ENCODE data around the gene RNF125.
A peak's percentile ranks its signal among the peaks of the same experiment; 100 is the strongest.
"Not testable (repeated sequence)": the region's sequence is repeated elsewhere in the genome, so short reads cannot be mapped to it uniquely, and the experiment has no call there.

The RNF125 gene

GRCh38 chr18:32018331-32019250 lies at the start of gene RNF125:
Gene RNF125 (plus strand): TSS chr18:32018825. CDS start chr18:32018864, 39 bp downstream.
- peak; percentile 89 for DNase-seq

DNA sequence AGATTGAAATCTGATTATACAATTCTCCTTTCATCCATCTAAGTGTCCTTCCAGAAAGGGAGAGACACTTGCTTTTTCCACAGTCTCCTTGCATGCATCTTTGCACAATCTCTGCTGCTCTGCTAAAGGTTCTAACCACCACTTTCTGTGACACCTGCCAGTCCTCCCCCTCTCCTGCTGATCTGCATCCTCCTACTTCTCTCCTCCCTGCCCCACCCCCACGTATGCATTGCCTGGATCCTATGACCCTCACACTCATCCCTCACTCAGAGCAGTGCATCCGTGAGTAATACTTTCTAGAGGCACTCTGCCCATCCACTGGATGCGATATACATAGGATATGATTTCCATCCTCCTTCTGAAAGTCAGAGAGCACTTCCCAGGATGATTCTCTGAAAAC lies 48.0 kb upstream of the RNF125 start:
- DNase-seq = no peak

DNA sequence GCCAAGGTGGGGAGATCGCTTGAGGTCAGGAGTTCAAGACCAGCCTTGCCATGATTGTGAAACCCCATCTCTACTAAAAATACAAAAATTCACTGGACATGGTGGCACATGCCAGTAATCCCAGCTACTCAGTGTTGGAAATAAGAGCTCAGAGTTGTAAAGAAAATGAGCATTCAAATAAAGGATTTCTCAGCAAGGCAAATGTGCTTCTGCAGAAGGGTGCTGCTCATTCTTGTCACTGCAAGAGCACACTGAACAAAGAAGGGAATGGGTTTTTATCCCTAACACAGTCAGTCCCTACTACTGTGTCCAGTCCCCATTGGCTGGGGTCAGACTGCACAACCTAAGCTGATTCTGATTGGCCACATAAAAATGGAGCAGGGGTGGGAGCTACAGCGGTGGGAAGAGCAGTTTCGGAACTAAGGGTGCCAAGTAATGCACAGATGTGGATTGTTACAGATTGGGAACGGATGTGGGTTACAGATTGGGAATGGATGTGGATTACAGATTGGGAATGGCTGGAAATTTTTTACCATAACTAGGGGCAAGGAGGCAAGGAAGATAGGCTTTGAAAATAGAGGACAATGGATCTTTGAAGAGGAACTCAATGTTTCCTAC lies 44.6 kb upstream of the RNF125 start:
- DNase-seq = no peak

GRCh38 chr18:31976242-31976641 lies 42.4 kb upstream of the RNF125 start:
- DNase-seq = no peak

DNA sequence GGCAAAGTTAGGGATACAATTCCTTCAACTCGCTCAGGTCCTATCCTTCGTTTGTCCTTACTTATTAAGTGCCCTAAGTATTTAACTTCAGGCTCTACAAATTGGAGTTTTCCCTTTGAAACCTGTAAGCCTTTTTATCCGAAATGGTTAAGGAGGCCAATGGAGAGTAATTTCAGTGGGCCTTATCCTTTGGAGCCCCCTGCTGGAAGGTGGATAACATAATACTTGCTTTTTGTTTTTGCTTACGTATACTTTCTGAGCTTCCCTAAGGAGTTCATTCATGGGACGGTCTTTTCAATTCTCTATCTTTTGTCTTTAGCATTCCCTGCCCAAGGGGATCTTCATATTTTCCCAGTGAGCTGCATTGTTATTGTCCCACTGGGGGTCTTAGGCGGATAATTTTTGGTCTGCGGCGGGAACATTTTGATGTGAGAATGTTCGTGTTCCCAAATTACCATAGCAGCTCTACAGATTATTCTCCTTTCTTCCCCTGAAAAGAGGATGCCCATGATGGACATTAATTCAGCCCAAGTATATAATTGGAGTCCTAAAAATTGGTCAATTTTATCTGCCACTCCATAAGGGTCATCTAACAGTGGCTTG lies 41.3 kb upstream of the RNF125 start:
- no peak for DNase-seq

DNA sequence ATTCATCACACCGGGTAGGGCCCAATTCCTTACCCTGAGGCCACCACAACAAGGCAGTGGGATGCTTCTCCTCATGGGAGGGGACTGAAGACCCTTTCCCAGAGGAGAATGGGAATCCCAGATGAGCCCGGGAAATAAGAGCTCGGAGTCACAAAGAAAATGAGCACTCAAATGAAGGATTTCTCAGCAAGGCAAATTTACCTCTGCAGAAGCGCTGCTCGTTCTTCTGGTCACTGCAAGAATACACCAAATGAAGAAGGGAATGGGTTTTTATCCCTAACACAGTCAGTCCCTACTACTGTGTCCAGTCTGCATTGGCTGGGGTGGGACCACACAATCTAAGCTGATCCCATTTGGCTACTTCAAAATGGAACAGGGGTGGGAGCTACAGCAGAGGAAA lies 40.0 kb upstream of the RNF125 start:
- no peak for DNase-seq

DNA sequence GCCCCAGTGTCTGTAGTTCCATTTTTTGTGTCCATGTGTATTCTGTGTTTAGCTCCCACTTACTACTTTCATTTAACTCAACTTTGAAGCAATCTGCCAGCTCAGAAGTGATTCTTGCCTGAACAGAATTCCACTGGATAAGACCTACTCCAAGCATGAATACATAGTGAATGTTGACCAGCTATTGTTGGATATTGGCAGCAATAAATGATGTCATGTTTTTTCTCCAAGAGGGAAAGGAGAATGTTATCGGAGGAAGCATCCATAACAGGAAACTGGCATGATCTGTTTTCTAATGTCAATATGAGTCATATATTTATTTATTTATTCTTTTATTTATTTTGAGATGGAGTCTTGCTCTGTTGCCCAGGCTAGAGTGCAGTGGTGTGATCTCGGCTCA lies 38.9 kb upstream of the RNF125 start:
- no peak for DNase-seq

GRCh38 chr18:31980863-31981262 lies 37.8 kb upstream of the RNF125 start:
- no peak for DNase-seq

GRCh38 chr18:31983020-31983419 lies 35.6 kb upstream of the RNF125 start:
- DNase-seq = no peak

- DNase-seq = no peak
These were observed 34.6 kb upstream of the RNF125 start for GRCh38 chr18:31983976-31984375.

DNA sequence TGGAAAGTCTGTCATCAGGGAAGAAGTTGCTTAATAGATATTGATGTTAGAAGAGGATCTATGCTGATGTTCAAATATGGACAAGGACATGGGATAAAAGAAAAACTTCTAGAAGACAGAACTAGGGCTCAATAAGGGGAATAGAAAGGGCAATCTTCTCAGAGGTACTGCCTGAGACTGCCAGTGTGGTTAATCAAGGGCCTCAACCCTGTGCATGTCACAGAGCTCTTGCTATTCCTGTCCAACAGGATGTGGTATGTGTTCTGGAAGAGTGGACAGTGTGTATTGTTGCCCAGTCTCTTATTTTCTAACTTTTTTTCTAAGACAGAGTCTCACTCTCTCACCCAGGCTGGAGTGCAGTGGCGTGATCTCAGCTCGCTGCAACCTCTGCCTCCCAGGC lies 27.8 kb upstream of the RNF125 start:
- no peak for DNase-seq

- DNase-seq = no peak
These were observed 22.6 kb upstream of the RNF125 start for GRCh38 chr18:31996007-31996406.

DNA sequence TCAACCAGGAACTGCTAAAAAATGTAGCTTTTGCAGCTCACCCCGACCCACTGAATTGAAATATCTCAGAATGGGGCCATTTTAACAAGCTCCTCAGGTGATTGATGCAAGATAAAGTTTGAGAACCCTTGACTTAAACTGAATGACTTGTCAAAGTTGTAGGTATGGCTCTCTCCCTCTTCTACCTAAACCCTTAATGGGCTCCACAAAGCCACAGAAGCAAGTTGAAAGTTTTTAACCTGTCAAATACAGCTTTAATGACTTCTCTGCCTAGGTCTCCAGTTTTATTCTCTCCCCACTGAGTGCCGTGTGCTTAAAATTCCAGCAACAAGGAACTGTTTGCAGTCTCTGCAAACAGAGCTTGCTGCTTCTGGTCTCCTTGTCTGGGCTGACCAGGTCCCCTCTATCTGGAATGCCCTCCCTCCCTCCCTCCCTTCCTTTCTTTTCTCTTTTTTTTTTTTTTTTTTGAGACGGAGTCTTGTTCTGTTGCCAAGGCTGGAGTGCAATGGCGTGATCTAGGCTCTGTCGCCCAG lies 19.7 kb upstream of the RNF125 start:
- no peak for DNase-seq

DNA sequence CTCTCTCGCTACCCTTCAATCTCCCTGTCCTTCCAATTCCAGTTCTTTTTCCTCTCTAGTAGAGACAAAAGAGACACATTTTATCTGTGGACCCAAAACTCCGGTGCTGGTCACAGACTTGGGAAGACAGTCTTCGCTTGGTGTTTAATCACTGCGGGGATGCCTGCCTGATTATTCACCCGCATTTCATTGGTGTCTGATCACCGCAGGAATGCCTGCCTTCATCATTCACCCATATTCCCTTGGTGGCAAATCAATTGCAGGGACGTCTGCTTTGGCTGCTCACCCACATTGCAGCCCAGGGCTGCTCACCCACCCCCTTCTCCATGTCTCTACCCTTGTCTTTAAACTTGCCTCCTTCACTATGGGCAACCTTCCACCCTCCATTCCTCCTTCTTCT lies 17.5 kb upstream of the RNF125 start:
- not testable (repeated sequence) for DNase-seq

GRCh38 chr18:32003822-32004221 lies 14.8 kb upstream of the RNF125 start:
- DNase-seq = not testable (repeated sequence)

DNA sequence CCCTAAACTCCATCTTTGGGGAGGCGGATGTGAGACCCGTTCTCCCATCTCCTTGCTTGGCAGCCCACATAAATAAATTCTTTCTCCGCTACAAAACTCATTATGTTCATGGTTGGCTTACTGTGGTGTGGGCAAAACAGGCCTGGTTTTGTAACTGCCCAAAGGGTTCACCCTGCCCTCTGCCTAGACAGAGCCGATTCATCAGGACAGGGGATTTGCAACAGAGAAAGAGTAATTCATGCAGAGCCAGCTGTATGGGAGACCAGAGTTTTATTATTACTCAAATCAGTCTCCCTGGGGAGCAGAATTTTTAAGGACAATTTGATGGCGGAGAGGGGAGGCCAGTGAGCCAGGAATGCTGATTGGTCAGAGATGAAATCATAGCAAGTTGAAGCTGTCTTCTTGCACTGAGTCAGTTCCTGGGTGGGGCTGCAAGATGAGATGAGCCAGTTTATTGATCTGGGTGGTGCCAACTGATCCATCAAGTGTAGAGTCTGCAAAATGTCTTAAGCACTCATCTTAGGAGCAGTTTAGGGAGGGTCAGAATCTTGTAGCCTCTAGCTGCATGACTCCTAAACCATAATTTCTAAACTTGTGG lies 8.4 kb upstream of the RNF125 start:
- no peak for DNase-seq

- no peak for DNase-seq
These were observed 7.4 kb upstream of the RNF125 start for GRCh38 chr18:32011193-32011592.

- DNase-seq = peak; percentile 55
These were observed 775 bp downstream of the RNF125 start for GRCh38 chr18:32019251-32019948.

DNA sequence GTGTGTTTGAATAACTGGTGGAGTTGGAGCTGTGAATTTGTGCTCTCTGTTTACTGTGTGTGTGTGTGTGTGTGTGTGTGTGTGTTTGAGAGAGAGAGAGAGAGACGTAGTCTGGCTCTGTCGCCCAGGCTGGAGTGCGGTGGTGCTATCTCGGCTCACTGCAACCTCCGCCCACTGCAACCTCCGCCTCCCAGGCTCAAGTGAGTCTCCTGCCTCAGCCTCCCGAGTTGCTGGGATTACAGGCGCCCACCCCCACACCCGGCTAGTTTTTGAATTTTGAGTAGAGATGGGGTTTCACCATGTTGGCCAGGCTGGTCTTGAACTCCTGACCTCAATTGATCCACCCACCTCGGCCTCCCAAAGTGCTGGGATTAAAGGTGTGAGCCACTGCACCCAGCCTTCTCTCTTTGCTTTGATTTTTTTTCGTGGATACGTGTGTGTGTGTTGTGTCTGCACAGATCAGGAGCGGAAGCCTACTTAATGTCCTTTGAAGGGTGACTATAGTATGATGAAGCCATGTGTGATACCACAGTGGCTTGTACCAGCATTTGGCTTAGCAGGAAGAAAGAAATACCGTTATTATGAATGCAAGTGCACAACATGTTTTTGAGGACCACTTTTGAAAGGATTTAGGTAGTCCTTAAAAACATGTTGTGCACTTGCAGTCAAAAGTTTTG lies 1.5 kb downstream of the RNF125 start:
- DNase-seq = not testable (repeated sequence)

DNA sequence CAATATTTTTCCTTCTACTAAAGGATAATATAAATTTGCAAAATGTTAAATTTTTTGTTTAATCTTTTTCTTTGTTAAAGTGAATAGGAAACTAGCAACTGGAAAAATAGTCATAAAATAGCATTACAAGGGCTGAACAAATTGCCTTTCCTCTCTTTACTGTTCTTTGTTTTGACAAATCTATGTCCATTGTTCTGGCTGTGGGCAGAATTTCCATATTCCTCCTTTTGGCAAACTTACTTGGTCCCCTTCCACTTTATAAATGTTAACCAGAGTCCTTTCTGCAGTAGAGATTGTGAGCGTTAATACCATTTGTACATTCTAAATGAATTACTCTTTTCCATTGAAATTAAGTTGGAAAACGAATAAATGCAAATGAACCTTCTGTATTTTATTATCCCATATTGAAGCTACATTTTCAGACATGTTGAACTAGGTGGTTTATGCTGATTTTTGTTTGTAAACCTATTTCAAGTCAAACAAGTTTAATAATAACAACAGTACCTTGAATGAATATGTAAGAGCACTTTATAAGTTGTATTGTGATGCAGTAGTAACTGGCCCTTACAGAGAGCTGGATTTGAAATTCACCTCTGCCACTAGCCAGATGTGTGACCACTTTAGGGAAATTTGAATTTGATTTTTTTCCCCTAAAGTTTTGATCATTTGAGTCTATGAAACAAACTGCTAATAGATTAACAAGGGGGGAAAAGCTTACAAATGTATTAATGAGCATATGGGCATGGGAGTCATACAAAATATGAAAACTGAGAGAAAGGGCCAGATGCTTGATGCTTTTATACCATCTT lies 3.3 kb downstream of the RNF125 start:
- DNase-seq = no peak

- DNase-seq = no peak
These were observed 7.1 kb downstream of the RNF125 start for GRCh38 chr18:32025744-32026143.

All from femur (tissue), 1 donor.